ENCODE data around the gene SLC34A3.
A peak's percentile ranks its signal among the peaks of the same experiment; 100 is the strongest.
"Not testable (repeated sequence)": the region's sequence is repeated elsewhere in the genome, so short reads cannot be mapped to it uniquely, and the experiment has no call there.

Gene SLC34A3

DNA sequence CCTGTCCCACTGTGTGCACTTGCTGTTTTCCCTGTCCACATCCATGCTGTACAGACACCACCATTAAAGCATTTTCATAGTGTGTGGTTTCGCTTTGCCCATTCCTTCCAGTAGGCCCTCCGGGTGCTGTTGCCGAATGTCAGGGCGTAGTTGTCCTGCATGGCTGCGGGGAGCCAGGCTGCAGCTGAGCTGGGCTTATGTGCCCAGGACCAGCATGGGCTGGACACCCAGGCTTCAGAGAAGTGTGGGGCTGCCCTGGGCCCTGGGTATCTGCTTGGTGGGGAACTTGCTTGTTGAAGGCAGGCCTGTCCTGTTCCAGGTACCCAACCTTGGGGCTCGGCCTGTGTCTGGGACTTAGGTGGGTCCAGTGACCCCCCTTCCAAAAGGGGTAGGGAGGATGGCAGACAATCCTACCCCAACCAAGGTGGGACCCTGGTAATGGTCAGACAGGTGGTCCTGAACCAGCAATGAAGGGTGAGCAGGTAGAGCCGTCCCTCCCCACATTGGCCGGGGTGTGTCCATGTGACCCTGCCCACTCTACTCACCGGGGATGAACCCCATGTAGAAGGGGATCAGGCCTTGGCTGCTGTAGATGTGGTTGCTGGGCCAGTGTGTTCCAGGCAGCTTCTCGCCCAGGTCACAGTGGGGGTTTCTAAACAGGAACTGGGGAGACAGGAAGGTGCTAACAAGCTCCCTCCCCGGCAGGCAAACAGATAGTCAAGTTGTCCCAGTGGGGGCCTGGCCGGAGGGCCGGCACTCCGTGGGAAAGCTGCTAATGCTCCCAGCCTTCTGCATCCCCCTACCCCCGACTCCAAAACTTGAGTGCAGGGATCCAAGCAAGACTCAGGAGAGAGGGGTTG, 13.2 kb downstream of the SLC34A3 start:
- DNase-seq, result no peak

GRCh38 chr9:137244486-137245449, 14.1 kb downstream of the SLC34A3 start:
- no peak for DNase-seq

DNA sequence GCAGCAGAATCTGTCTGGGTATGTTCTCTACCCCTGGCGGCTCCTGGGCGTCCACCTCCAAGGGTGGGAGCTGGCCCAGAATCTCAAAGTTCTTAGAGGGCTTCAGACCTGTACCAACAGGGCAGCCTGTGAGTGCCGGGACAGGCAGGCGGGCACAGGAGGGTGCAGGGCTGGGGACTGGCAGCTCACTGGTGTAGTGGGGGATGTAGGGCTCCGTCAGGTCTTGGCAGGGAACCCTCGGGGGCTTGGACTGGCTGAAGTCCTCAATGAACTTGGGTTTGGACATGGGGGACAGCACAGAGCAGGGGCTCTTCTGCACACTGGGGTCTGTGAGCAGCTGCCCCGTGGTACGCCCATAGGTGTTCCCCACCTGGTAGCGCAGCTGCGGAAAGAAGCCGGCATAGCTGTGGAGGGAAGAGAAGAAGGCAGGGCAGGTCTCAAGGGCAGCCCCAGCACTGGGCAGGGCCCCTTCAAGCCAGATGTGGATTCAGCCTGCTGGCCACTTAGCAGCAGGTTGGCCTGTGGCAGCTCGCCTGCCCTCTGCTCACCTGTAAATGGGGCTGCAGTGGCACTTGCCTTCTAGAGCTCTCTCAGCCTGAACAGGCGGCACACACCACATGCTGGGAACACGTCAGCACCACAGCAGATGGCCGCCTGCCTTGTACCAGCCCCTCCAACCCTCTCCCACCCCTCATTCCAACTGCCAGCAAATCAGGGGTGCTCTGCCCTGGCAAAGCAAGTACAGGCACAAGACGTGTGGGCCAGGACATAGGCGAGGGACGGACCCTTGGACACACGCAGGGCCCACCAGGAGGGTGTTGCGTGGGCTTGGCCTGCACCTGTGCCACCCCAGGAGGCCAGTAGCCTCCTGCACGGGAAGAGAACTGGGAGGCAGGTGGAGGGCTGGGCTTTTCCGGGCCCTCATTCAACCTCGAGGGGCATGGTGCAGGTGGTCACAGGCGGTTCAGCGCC, 15.0 kb downstream of the SLC34A3 start:
- DNase-seq, result no peak

DNA sequence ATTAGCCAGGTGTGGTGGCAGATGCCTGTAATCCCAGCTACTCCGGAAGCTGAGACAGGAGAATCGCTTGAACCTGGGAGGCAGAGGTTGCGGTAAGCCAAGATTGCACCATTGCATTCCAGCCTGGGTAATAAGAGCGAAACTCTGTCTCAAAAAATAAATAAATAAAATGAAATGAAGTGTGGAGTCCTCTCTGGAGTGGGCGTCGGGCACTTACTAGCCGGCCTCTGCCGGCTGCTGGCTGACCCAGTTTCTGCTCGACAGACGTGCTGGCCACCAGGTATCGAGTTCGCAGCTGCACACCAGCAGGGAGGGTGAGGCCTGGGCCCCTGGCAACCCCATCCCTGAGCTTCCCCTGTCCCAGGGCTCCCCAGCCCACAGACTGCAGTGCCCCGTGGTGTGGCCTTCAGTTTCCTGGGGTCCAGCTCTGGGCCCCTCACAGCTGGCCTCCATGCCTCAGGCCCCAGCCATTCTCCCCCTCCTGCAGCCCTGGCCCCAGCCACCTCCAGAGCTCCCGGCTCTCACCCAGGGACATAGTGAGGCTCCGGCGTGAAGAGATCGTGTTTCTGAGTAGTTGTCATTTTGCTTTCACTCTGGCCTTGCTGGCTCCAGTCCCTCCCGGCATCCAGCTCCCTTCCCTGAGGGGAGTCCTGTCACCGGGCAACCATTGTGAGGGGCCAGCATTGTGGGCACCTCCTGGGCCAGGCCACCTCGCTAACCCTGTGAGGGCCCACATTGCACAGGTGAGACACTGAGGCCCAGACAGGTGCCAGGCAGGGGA, 16.6 kb downstream of the SLC34A3 start:
- no peak for DNase-seq

DNA sequence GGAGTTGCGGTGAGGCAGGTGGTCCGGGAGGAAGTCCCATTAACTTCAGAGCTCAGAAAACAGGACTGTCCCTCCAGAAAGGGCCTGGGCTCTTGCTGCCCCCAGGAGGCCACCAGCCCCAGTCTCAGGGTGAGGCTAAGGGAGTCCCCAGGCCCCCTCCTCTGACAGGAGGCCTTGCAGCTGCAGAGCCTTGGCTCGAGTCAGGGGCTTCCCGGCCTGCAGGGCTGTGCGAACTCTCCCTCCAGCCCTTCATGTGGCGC, 17.1 kb downstream of the SLC34A3 start:
- no peak for DNase-seq

DNA sequence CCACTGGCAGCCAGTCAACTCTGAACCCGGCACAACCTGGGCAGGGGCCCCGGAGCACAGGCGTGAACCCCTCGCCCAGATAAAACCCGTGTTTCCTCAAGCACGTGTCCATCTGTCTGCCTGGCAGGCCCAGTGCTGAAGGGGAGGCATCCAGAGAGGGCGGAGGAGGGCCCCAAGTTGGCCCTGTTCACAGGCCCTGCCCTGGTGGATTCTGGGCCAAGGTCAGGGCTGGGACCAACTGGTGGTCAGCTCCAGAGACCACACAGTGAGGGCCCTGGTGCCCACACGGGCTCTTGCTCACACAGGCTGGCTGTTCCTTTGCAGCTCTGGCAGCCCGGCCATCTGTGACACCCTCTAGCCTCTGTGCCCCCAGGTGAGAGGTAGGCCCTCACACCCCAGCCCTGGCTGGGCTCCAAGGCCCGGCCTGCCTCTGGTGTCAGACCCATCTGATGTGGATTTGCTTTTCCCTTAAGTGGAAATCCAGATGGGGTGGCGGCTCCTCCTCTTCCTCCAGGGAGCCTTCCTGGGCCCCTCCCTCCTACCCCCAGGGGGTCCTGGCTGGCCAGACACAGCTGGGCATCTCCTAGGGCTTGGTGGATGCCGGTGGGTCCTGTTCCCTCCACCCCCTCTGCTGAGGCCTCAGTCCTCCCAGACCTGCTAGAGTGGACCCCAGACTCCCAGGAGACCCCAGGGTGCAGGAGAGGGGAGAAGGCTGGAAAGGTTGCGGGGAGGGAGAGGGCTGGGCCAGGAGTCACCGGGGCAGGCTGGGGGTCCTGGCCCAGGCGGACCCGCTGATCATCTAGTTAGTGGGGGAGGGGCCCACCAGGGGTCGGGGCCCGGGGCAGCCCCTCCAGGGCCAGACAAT, 19.9 kb downstream of the SLC34A3 start:
- no peak for DNase-seq

DNA sequence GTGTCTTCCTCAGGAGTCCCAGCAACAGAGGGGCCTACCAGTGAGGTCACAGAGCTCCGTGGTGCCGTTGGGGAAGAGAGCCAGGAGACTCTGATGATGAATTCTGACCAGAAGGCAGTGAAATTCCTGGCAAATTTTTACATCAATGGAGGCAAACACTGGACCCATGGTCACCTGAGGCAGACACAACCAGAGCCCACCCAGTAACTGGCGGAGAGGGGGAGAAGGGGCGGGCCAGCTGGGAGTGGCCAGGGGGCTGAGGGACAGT, 20.4 kb downstream of the SLC34A3 start, which contains the start of gene STPG3:
Gene STPG3, plus strand, starts transcription at position 93 of the 268 bp plus-strand sequence. Its CDS starts 1 bp downstream, at position 94.
- no peak for DNase-seq

DNA sequence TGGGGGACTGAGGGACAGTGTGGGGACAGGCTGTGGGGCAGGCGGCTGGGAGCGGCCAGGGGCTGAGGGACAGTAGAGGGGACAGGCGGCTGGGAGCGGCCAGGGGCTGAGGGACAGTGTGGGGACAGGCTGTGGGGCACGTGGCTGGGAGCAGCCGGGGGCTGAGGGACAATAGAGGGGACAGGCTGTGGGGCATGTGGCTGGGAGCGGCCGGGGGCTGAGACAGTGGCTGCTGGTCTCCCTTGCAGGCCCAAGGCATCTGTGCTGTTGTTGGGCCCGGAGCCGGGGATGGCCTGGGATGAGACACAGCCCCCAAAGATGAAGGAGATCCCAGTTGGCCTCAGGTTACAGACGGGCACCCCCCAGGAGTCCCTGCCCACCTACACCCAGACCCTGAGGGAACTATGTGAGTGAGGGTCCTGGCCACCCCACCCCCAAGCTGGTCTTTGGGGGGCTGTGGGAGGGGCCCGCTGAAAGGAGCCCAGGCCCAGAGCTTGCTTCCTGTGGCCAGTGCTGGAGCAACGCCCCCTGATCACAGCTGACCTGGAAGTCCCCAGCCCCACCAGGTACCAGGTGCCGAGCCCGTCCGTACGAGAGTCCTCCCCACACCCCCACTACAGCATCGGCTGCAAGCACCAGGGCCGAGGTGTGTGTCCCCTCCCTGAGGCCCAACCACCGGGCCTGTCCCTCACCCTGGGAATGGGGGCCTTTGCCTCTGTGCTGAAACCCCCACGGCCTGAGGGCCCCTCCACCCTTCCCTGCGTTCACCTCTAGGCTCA, 21.0 kb downstream of the SLC34A3 start:
- DNase-seq, result no peak

DNA sequence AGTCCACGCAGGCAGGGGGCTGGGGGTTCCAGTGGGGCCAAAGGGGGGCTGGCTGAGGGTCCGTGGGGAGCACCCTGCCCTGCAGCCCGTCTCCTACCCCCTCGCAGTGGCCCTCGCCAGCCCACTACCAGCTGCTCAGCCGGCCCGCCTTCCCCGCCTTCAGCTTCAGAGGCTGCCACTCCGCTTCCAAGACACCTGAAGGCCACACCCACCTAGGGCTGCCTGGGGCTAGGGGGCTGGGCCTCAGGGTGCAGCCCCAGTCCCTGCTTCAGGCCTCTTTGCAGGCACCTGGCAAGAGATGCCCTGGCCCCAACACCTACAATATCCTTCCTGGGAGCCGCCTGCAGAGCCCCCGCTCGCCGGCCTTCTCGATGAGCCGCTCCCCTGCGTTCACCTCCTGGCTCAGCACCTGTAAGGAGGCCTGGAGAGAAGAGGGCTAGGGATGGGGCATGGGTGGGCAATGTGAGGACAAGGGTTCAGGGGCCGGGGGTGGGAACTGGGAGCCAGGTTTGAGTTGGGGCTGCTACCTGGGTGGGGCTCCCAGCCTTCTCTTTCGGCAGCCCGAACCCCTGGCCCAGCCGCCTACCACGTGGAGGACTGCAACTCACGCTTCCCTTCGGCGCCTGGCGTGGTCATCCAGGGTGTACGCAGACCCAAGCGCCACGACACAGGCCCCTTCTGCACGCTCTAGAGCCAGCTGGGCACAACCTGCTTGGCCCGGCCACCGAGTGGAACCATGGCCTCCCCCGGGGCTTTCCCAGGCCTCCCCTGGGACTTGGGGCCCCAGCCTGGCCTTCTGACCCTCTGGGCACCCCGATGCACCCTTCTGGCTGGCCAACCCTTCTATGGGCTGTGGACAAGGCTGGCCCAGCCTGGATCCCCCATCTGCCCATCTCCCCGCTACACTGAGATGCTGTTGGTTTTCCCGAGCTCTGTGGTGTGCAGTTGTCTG, 22.1 kb downstream of the SLC34A3 start:
- DNase-seq, result no peak

GRCh38 chr9:137253717-137254623, 23.3 kb downstream of the SLC34A3 start:
- DNase-seq, result no peak

- peak; percentile 33 for DNase-seq
Measured at GRCh38 chr9:137254624-137255447, 24.1 kb downstream of the SLC34A3 start, which contains the start of gene NELFB. Gene NELFB (plus strand): TSS chr9:137255327.

- DNase-seq, result no peak
Measured at GRCh38 chr9:137255448-137256114, 24.9 kb downstream of the SLC34A3 start.

- no peak for DNase-seq
Measured at GRCh38 chr9:137256362-137256761, 25.7 kb downstream of the SLC34A3 start.

DNA sequence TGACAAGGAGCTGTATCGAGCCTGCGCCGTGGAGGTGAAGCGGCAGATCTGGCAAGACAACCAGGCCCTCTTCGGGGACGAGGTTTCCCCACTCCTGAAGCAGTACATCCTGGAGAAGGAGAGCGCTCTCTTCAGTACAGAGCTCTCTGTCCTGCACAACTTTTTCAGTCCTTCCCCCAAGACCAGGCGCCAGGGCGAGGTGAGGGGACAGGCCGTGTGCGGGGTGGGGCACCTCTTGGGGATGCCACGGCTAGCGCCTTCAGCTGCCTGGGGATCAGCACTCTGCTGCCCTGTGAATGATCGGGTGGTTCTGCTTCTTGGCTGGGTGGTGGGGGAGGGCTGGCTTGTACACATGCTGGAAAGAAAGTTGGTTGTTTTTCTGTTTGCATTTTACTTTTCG, 26.2 kb downstream of the SLC34A3 start:
- DNase-seq, result no peak

- DNase-seq, result not testable (repeated sequence)
Measured at GRCh38 chr9:137262173-137262908, 31.6 kb downstream of the SLC34A3 start.

- no peak for DNase-seq
Measured at GRCh38 chr9:137262909-137263285, 32.2 kb downstream of the SLC34A3 start.
